K562 (cell line): Measurements from ENCODE around the gene WDR45B. TPM values are rescaled to one million over a fixed set of nuclear protein-coding genes. Genes with fewer than 3 reads are reported as not detected.

Experiments
- ATAC-seq: fragments of 200-7000 bp; cut with Tn5 transposase; 3 replicates; pipeline ENCODE4 v1.9.1; 2020; ENCODE audit warnings: moderate library complexity
- BruUV-seq: library from RNA; stranded (reverse); fragments of 400-500 nt; replicated peaks from 2 replicates; lab custom pipeline; 2021; lab: Mats Ljungman, UMichigan
- CTCF ChIA-PET: fragments of 300-600 bp; formaldehyde crosslinking; extraction: SDS; loops from one replicate; lab custom pipeline; 2021; ENCODE audit warnings: low intra/inter-chr PET ratio; lab: Yijun Ruan, JAX
- POLR2A ChIA-PET: fragments of 300-600, 350-650 bp; sonication (Branson Sonifier 250); formaldehyde crosslinking; extraction: SDS; loops from one replicate; lab custom pipeline; 2021; ENCODE audit warnings: antibody characterized with exemption, inconsistent platforms; lab: Yijun Ruan, JAX
- DNase-seq, 4 experiments: peaks; one replicate each; pipeline versions ENCODE4 v3.0.0 to v3.0.0-alpha.2; 2011 to 2018; ENCODE audit warnings: low spot score in 3 of 4, mixed read lengths in 3 of 4; ENCODE audit errors: extremely low read depth in 1 of 4
- FAIRE-seq: peaks from 2 replicates; lab custom pipeline; 2011; peaks lifted over from hg19 to GRCh38; lab: Jason Lieb, UNC
- H2AFZ ChIP-seq: 2 replicates; pipeline ENCODE4 v1.6.0; 2011; ENCODE audit warnings: low read depth, low read length, control low read depth, inconsistent platforms
- H3K27ac ChIP-seq: fragments of 200-600 bp; 3 replicates; pipeline ENCODE4 v1.8.0; 2011; ENCODE audit warnings: low read depth, mild to moderate bottlenecking, control low read depth, inconsistent platforms, low read length, moderate library complexity, mixed read lengths; ENCODE audit errors: extremely low read depth
- H3K27me3 ChIP-seq, 2 experiments: fragments of 300-600 bp in 1 of 2; 2 replicates in 1 of 2; 3 replicates in 1 of 2; pipeline versions ENCODE4 v1.6.0 to v1.8.0; 2011; ENCODE audit warnings: inconsistent platforms in 2 of 2, low read length in 2 of 2, mild to moderate bottlenecking in 1 of 2, mixed read lengths in 1 of 2, moderate library complexity in 1 of 2; ENCODE audit not compliant: control insufficient read depth in 2 of 2, insufficient read depth in 2 of 2
- H3K36me3 ChIP-seq: fragments of 300-600 bp; 3 replicates; pipeline ENCODE4 v1.8.0; 2011; ENCODE audit warnings: mild to moderate bottlenecking, low read length, inconsistent platforms; ENCODE audit not compliant: control insufficient read depth, insufficient read depth
- H3K4me1 ChIP-seq, 2 experiments: fragments of 200-600 bp in 1 of 2; replicated peaks in 1 of 2; 2 replicates in 1 of 2; 3 replicates in 1 of 2; pipeline versions ENCODE4 v1.5.1 to v1.8.0; 2011; ENCODE audit warnings: inconsistent platforms in 2 of 2, low read length in 2 of 2, mild to moderate bottlenecking in 1 of 2, mixed read lengths in 1 of 2, moderate library complexity in 1 of 2; ENCODE audit not compliant: control insufficient read depth in 2 of 2, insufficient read depth in 2 of 2
- H3K4me2 ChIP-seq: 2 replicates; pipeline ENCODE4 v1.6.1; 2011; ENCODE audit warnings: low read length, control low read depth, inconsistent platforms, mixed read lengths; ENCODE audit not compliant: insufficient read depth
- H3K4me3 ChIP-seq: fragments of 200-600 bp; sonication (generic), shearing (Covaris generic); 2 replicates; pipeline ENCODE4 v1.5.1; 2016; ENCODE audit warnings: control low read depth, inconsistent platforms
- H3K79me2 ChIP-seq: fragments of 200-600 bp; 3 replicates; pipeline ENCODE4 v1.8.0; 2011; ENCODE audit warnings: low read length, inconsistent platforms; ENCODE audit not compliant: control insufficient read depth, insufficient read depth
- H3K9ac ChIP-seq, 2 experiments: 2 replicates each; pipeline versions ENCODE4 v1.6.0 to v1.6.1; 2011; ENCODE audit warnings: low read depth in 2 of 2, low read length in 2 of 2, control low read depth in 1 of 2, inconsistent platforms in 1 of 2, mild to moderate bottlenecking in 1 of 2, mixed read lengths in 1 of 2; ENCODE audit not compliant: insufficient read depth in 1 of 2
- H3K9me1 ChIP-seq: one replicate; pipeline ENCODE4 v1.6.0; 2011; ENCODE audit warnings: inconsistent platforms, mild to moderate bottlenecking, low read length, moderate library complexity; ENCODE audit not compliant: control insufficient read depth, insufficient read depth
- H3K9me3 ChIP-seq: replicated peaks from 2 replicates; pipeline ENCODE4 v1.5.1; 2011; ENCODE audit warnings: low read depth, low read length, inconsistent platforms; ENCODE audit not compliant: control insufficient read depth, insufficient read depth
- H4K20me1 ChIP-seq: replicated peaks from 2 replicates; pipeline ENCODE4 v1.6.1; 2011; ENCODE audit warnings: low read length, inconsistent platforms, mixed read lengths; ENCODE audit not compliant: control insufficient read depth, insufficient read depth
- CBX2 ChIP-seq: fragments of 200-600 bp; sonication (generic); IDR thresholded peaks from one replicate; pipeline ENCODE4 v1.6.1; 2012; ENCODE audit warnings: mild to moderate bottlenecking, low read length, inconsistent platforms; ENCODE audit not compliant: insufficient read depth, poor library complexity, severe bottlenecking
- FOXJ3 ChIP-seq: sonication (generic); formaldehyde crosslinking; IDR thresholded peaks from 2 replicates; pipeline ENCODE4 v1.4.0; 2020; ENCODE audit warnings: mild to moderate bottlenecking, missing genetic modification reagents
- HNRNPK ChIP-seq: fragments of 200-400 bp; formaldehyde crosslinking; IDR thresholded peaks from one replicate; pipeline ENCODE4 v1.6.1; 2018; ENCODE audit warnings: mild to moderate bottlenecking, low read depth, low read length; ENCODE audit not compliant: poor library complexity, severe bottlenecking
- MEF2D ChIP-seq: conservative IDR thresholded peaks from 2 replicates; pipeline ENCODE4 v1.6.1; 2016; ENCODE audit warnings: low read depth, missing genetic modification characterization, missing compliant biosample characterization
- NCOA1 ChIP-seq: fragments of 450-650 bp; IDR thresholded peaks from 2 replicates; pipeline ENCODE4 v1.6.1; 2016; ENCODE audit warnings: low read depth
- POLR2G ChIP-seq: fragments of 200-400 bp; formaldehyde crosslinking; IDR thresholded peaks from 2 replicates; pipeline ENCODE4 v1.6.1; 2017; ENCODE audit warnings: low read depth, mild to moderate bottlenecking, antibody characterized with exemption, low read length, moderate library complexity
- RBFOX2 ChIP-seq: fragments of 200-400 bp; formaldehyde crosslinking; IDR thresholded peaks from 2 replicates; pipeline ENCODE4 v1.6.1; 2017; ENCODE audit warnings: low read depth, mild to moderate bottlenecking, low read length, moderate library complexity
- WGBS: fragments of 100-300 bp; shearing (Covaris generic); methylation state at CpG from one replicate; pipeline ENCODE4 v1.1.6; 2016; ENCODE audit warnings: low coverage, mixed read lengths; ENCODE audit not compliant: insufficient coverage; ENCODE audit errors: missing lambda C conversion rate; 5-methylcytosine and 5-hydroxymethylcytosine counted together
- in situ Hi-C: fragments of 300-500 bp; cut with MboI; formaldehyde crosslinking; loops from 4 replicates; pipeline ENCODE4 v1.15.0; 2018; ENCODE audit warnings: inconsistent platforms, mixed read lengths
- intact Hi-C: fragments of 100-400 bp; cut with micrococcal nuclease; formaldehyde crosslinking; loops from 2 replicates; pipeline ENCODE4 v1.14.2; 2022
- polyA plus RNA-seq, 8 experiments: library from polyadenylated mRNA; depleted of rRNA in 4 of 8; stranded (reverse) in 5 of 8; unstranded in 3 of 8; fragments of >200 nt; fragmentation: Nextera tagmentation in 2 of 8; fragmentation: Illumina TruSeq in 1 of 8; extraction: Ambion mirVana in 2 of 8; extraction: Trizol in 1 of 8; gene quantifications; 2 replicates each; pipeline versions ENCODE4 v1.2.1 to v1.2.3, GENCODE V29; 2011 to 2014; ENCODE audit warnings: inconsistent platforms in 1 of 8, missing spikeins in 1 of 8
- total RNA-seq, 7 experiments: library from RNA; depleted of rRNA in 6 of 7; stranded (reverse); fragments of >200 nt in 6 of 7; fragmentation: Illumina TruSeq in 2 of 7; extraction: Trizol in 2 of 7; gene quantifications; 2 replicates each; pipeline versions ENCODE4 v1.2.1 to v1.2.3, GENCODE V29; 2011 to 2021; ENCODE audit warnings: low replicate concordance in 1 of 7

WDR45B gene
- total and polyA plus RNA-seq, 9 of the 15 experiments (the other 6 are each of a cell fraction or from before 2014, with no cell fraction given): 0.72 to 74.4 (median 35.9) TPM

DNA sequence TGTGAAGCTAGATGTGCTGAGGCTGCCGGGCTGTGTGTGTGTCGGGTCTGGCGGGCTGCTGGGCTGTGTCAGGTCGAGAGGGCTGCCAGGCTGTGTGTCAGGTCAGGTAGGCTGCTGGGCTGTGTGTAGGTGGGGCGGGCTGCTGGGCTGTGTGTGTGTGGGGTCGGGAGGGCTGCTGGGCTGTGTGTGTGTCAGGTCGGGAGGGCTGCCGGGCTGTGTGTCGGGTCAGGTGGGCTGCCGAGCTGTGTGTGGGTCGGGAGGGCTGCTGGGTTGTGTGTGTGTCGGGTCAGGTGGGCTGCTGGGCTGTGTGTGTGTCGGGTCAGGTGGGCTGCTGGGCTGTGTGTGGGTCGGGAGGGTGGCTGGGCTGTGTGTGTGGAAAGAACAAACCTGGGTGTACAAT, 8.6 kb downstream of the WDR45B start:
- H3K27ac ChIP-seq: no peak overlapping the region
- ChIA-PET CTCF (no interaction called here), POLR2A (interaction anchor here (0.6 to 0.8 kb wide), 2 partner anchors 49 to 349 kb away, joined by 3 read pairs; no protein-coding TSS in a partner anchor)
- no peak overlapping the region for H3K4me2 ChIP-seq
- 94% methylated on average over 12 of the region's 14 CpGs for WGBS
- no peak for ATAC-seq
- no TSS peak for BruUV-seq
- peaks cover 19% of the 10 kb centered on the region for H4K20me1 ChIP-seq
- peaks cover 87% of the 10 kb centered on the region for H3K79me2 ChIP-seq
- no peak overlapping the region for H3K4me3 ChIP-seq
- H3K9me1 ChIP-seq: peaks cover 8% of the 10 kb centered on the region
- no peak overlapping the region for H2AFZ ChIP-seq
- DNase-seq: no peak
- peaks cover 81% of the 10 kb centered on the region for H3K36me3 ChIP-seq
- intact Hi-C loops: no loop called here
- H3K9me3 ChIP-seq: no peaks in the 10 kb centered on the region
- H3K27me3 ChIP-seq: no peaks in the 10 kb centered on the region
- in situ Hi-C loops: no loop called here
- H3K9ac ChIP-seq: peak overlapping the region in 1 of 2 experiments; percentile 17; a peak in 1 of 4 replicates
- FAIRE-seq: no peak
- TF ChIP-seq RBFOX2: peak; percentile 40
- 0 out of 2 replicates have a peak, but pooled peaks have one; percentile 37 for TF ChIP-seq POLR2G
- no peak for TF ChIP-seq MEF2D (tag)
- peaks cover 0 to 5% of the 10 kb centered on the region in 2 experiments; a peak in 1 of 5 replicates for H3K4me1 ChIP-seq

- POLR2A ChIA-PET: no interaction called here
- no TSS peak for BruUV-seq
- Histone ChIP-seq H4K20me1 (peaks cover 17% of the 10 kb centered on the region), H3K27me3 (no peaks in the 10 kb centered on the region), H3K36me3 (peaks cover 80% of the 10 kb centered on the region), H3K4me3 (no peak overlapping the region), H3K27ac (no peak overlapping the region), H2AFZ (no peak overlapping the region), H3K9ac (no peak overlapping the region), H3K9me3 (no peaks in the 10 kb centered on the region), H3K79me2 (peaks cover 86% of the 10 kb centered on the region), H3K9me1 (no peaks in the 10 kb centered on the region), H3K4me1 (peaks cover 0 to 5% of the 10 kb centered on the region in 2 experiments; a peak in 1 of 5 replicates), H3K4me2 (no peak overlapping the region)
- in situ Hi-C loops (no loop called here), intact Hi-C loops (no loop called here)
- DNase-seq (no peak), ATAC-seq (no peak), FAIRE-seq (no peak)
- WGBS: 87% methylated on average over 3 of the region's 5 CpGs
- CTCF ChIA-PET: no interaction called here
- TF ChIP-seq CBX2 (no peak), FOXJ3 (CRISPR knock-in tag) (no peak), HNRNPK (peak; percentile 35), NCOA1 (no peak)
Observed at GRCh38 chr17:82638183-82638773, 10.0 kb downstream of the WDR45B start.
